ENCODE data around the gene MC1R.

MC1R gene

DNA sequence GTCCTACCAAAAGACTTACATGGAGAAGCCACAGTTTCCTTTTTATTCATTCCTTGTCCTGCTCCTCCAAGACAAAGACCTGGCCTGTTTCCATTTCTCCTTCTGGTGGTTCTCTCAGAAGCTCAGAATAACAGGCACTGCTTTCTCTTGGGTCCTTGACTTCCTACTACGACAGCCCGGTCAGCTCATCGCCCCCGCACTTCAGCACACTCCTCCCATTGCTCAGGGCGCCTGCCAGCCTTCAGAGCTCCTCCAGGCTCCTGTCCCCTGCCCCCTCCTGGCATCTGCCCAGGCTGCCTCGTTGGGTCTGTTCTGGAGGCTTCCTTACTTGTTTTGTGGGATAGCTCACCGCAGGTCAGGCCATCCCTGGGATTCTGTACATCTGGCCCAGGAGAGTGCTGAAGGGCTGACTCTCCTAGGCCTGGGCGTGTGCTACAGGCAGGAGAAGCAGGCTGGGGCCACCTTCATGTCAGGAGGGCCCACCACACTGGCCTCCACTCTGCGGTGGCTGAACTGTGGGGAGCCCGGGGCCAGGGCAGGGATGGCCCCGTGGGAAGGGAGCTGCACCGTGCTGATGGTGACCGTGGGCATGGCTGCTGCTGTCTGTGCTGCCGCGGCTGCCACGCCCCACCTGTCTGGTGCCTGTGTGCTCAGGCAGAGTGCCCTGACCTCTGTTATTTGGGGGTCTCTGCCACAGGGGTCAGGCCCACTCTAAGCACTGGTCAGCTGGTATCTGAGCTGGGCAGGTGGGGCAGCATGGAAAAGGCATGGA is 27.6 kb upstream of the MC1R start:
- Histone ChIP-seq H3K27ac (no peak overlapping the region), H3K4me3 (no peak overlapping the region)
- TF ChIP-seq, protein P1, sequence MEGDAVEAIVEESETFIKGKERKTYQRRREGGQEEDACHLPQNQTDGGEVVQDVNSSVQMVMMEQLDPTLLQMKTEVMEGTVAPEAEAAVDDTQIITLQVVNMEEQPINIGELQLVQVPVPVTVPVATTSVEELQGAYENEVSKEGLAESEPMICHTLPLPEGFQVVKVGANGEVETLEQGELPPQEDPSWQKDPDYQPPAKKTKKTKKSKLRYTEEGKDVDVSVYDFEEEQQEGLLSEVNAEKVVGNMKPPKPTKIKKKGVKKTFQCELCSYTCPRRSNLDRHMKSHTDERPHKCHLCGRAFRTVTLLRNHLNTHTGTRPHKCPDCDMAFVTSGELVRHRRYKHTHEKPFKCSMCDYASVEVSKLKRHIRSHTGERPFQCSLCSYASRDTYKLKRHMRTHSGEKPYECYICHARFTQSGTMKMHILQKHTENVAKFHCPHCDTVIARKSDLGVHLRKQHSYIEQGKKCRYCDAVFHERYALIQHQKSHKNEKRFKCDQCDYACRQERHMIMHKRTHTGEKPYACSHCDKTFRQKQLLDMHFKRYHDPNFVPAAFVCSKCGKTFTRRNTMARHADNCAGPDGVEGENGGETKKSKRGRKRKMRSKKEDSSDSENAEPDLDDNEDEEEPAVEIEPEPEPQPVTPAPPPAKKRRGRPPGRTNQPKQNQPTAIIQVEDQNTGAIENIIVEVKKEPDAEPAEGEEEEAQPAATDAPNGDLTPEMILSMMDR (IDR thresholded peaks at IDR 0.05) = no peak
- no peak for DNase-seq (ENCODE audit: low spot score)

DNA sequence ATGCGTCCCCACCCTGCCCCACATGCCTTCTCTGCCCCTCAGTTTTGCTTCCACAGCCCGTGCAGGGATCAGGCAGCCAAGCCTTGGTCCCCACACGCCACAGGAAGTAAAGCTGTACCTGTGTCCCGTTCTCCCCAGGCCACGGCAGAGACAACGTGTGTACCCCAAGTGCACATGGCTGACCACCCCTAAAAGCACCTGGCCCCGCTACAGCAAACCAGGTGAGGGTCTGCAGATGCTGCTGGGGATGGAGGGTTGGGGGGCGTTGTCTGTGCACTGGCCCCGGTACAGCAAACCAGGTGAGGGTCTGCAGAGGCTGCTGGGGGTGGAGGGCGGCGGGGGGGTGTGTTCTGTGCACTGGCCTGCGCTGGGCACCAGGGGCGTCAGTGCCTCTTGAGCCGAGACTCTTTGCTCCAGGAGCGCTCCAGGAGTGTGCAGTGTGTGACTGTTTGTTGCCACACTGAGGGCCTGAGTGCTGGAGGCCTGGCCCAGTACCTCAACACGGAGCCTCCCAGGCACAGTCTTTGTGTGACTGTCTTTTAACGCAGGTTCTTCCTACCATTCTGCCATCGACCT is 26.5 kb upstream of the MC1R start:
- TF ChIP-seq, protein P1 (IDR thresholded peaks at IDR 0.05) = no peak
- Histone ChIP-seq H3K4me3 (no peak overlapping the region), H3K27ac (no peak overlapping the region)
- DNase-seq (ENCODE audit: low spot score) = no peak

DNA sequence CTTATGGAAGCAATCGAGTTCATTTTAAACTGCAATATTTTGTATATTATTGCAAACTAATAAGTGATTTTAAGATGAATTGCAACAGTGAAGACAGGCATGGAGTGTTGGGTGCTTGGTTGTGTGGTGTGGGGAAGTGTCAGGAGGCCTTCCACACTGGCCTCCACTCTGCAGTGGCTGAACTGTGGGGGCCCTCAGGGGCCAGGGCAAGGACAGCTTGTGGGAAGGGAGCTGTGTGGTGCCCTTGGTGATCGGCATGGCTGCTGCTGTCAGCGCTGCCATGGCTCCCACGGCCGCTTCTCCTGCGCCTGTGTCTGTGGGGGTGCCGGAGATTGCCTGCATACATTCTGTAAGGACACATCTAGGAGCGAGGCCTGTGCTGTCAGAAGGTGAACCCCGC is 26.0 kb upstream of the MC1R start:
- H3K4me3 ChIP-seq = no peak overlapping the region
- no peak overlapping the region for H3K27ac ChIP-seq
- TF ChIP-seq, protein P1 (IDR thresholded peaks at IDR 0.05) = no peak
- no peak for DNase-seq (ENCODE audit: low spot score)

DNA sequence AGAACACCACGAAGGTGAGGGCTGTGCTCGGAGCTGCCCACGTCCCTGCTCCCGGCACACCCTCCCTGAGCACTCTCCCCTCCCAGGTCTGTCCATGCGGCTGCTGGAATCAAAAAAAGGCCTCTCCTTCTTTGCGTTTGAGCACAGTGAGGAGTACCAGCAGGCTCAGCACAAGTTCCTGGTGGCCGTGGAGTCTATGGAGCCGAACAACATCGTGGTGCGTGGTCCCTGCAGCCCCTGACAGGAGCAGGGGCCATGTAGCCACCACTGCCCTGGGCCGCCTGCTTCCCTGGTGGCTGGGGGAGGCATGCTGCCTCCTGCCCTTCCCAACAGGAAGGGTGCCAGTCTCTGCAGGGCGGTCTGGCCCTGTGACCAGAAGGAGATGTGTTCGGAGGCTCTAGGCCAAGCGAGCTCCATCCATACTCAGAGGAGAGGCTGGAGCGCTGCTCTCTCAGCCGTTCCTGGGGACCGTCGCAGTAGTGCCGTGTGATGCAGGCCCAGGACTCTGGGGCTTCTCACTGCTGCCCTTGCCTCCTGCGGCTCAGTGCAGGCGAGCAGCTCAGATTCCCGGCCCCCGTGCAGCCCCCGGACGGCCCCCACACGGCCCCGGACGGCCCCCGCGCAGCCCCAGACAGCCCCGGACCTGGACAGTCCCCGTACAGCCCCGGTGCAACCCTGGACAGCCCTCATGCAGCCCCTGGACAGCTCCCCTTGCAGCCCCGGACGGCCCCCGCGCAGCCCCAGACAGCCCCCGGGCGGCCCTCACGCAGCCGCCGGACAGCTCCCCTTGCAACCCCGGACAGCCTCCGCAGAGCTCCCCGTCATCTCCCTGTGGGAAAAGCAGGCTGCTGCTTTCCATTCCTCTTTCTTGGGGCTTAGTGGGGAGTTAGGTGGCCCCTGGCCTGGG is 24.8 kb upstream of the MC1R start:
- H3K27ac ChIP-seq = no peak overlapping the region

DNA sequence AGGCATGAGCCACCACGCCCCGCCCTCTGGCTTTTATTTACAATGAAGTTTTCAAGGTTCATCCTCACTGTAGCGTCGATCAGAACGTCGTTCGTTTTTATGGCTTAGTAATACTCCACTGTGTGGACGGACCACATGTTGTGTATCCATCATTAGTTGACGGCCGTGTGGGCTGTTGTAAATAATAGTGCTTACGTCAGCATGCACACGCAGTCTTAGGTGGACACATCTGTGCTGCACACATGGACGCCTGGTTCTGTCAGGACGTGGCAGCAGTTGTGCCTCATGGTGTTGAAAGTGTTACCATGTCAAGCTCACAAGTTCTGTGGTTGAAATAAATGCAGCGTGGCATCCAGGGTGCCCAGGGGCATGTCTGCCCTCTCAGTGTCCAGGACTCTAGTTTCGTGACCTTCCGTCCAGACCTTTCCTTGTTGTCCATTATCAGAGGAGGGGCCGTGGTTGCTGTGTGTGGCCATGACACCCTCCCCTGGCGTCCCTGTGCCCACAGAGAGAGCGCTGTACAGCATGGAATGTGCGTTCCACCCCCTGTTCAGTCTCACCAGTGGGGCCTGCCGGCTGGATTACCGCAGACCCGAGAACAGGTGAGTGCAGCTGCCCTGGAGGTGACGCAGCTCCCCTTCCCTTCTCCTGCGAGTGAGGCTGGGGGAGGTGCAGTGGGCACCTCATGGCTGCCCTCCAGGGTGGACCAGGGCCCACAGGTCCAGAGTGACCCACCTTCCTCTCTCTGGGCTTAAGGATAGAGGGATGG is 23.0 kb upstream of the MC1R start:
- DNase-seq (ENCODE audit: low spot score) = no peak
- H3K27ac ChIP-seq = no peak overlapping the region
- TF ChIP-seq, protein P1 (IDR thresholded peaks at IDR 0.05) = no peak

More for the DNA sequence above, 24.8 kb upstream of the MC1R start:
- no peak for DNase-seq (ENCODE audit: low spot score)
- TF ChIP-seq, protein P1 (IDR thresholded peaks at IDR 0.05) = no peak
- H3K4me3 ChIP-seq = no peak overlapping the region

DNA sequence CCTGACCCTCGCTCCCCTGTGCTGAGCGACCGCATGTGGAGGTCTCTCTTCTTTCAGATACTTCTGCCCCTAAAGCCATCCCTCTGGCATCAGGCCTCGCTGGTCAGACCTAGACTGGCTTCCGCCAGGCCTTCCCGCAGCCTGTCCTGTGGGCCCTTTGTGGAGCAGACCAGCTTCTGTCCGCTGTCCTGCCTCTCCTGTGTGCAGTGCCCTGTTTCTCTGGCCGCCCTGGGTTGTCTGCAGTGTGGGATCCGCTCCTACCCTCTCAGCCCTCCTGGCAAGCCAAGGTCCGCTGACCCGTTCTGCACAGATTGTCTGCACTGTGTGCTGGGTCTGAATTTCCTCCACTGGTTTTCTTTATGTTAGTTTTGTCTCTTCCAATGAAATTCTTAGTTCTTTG is 21.5 kb upstream of the MC1R start:
- no peak for DNase-seq (ENCODE audit: low spot score)
- Histone ChIP-seq H3K4me3 (no peak overlapping the region), H3K27ac (no peak overlapping the region)
- TF ChIP-seq, protein P1 (IDR thresholded peaks at IDR 0.05) = no peak

More for the DNA sequence above, 23.0 kb upstream of the MC1R start:
- H3K4me3 ChIP-seq = no peak overlapping the region

Data from coronary artery (tissue), 2 donors.